ENCODE measurements around the gene ELMOD1. TPM values are rescaled to one million over a fixed set of nuclear protein-coding genes. Genes with fewer than 3 reads are reported as not detected.
"Not testable (repeated sequence)": the region's sequence is repeated elsewhere in the genome, so short reads cannot be mapped to it uniquely, and the experiment has no call there.

ELMOD1 gene
- total RNA-seq, 1 donor = under 0.01 TPM

- not testable (repeated sequence) for H3K27me3 ChIP-seq (ENCODE audit: insufficient read depth, low read length); H3K79me2 ChIP-seq (ENCODE audit: insufficient read depth, low read length); H3K36me3 ChIP-seq (ENCODE audit: insufficient read depth, low read length); H3K4me2 ChIP-seq (ENCODE audit: insufficient read depth, low read length); H3K4me1 ChIP-seq (ENCODE audit: insufficient read depth, low read length); H2AFZ ChIP-seq (ENCODE audit: low read length); H3K27ac ChIP-seq (ENCODE audit: low read depth, low read length); H3K9me3 ChIP-seq (ENCODE audit: low read depth, low read length); H3K4me3 ChIP-seq (ENCODE audit: insufficient read depth, low read length); DNase-seq (ENCODE audit: insufficient read length, low spot score, missing footprints); H4K20me1 ChIP-seq (ENCODE audit: insufficient read depth, low read length)
- TF ChIP-seq CTCF (IDR thresholded peaks at IDR 0.05; ENCODE audit: extremely low read depth, low read depth, low read length) = peak; percentile 74
Measured at GRCh38 chr11:107576497-107577345, 14.2 kb upstream of the ELMOD1 start.

GRCh38 chr11:107577346-107577711, 13.6 kb upstream of the ELMOD1 start:
- Histone ChIP-seq H3K27ac (ENCODE audit: low read depth, low read length) (no peak overlapping the region), H4K20me1 (ENCODE audit: insufficient read depth, low read length) (no peaks in the 10 kb centered on the region), H3K4me1 (ENCODE audit: insufficient read depth, low read length) (no peaks in the 10 kb centered on the region), H3K27me3 (ENCODE audit: insufficient read depth, low read length) (no peaks in the 10 kb centered on the region), H3K4me3 (ENCODE audit: insufficient read depth, low read length) (no peak overlapping the region), H3K4me2 (ENCODE audit: insufficient read depth, low read length) (no peak overlapping the region), H2AFZ (ENCODE audit: low read length) (no peak overlapping the region), H3K9me3 (ENCODE audit: low read depth, low read length) (no peaks in the 10 kb centered on the region), H3K79me2 (ENCODE audit: insufficient read depth, low read length) (no peaks in the 10 kb centered on the region), H3K36me3 (ENCODE audit: insufficient read depth, low read length) (no peaks in the 10 kb centered on the region)
- DNase-seq (ENCODE audit: insufficient read length, low spot score, missing footprints) = no peak
- TF ChIP-seq CTCF (IDR thresholded peaks at IDR 0.05; ENCODE audit: extremely low read depth, low read depth, low read length) = no peak

GRCh38 chr11:107579169-107579568, 11.8 kb upstream of the ELMOD1 start:
- H4K20me1 ChIP-seq (ENCODE audit: insufficient read depth, low read length); H2AFZ ChIP-seq (ENCODE audit: low read length); H3K27me3 ChIP-seq (ENCODE audit: insufficient read depth, low read length); H3K4me1 ChIP-seq (ENCODE audit: insufficient read depth, low read length); H3K27ac ChIP-seq (ENCODE audit: low read depth, low read length); H3K4me2 ChIP-seq (ENCODE audit: insufficient read depth, low read length); H3K9me3 ChIP-seq (ENCODE audit: low read depth, low read length); DNase-seq (ENCODE audit: insufficient read length, low spot score, missing footprints); H3K79me2 ChIP-seq (ENCODE audit: insufficient read depth, low read length); H3K36me3 ChIP-seq (ENCODE audit: insufficient read depth, low read length); H3K4me3 ChIP-seq (ENCODE audit: insufficient read depth, low read length): not testable (repeated sequence)

GRCh38 chr11:107581147-107581546, 9.8 kb upstream of the ELMOD1 start:
- Histone ChIP-seq H2AFZ (ENCODE audit: low read length) (no peak overlapping the region), H3K4me3 (ENCODE audit: insufficient read depth, low read length) (no peak overlapping the region), H3K9me3 (ENCODE audit: low read depth, low read length) (no peaks in the 10 kb centered on the region), H3K36me3 (ENCODE audit: insufficient read depth, low read length) (no peaks in the 10 kb centered on the region), H3K4me2 (ENCODE audit: insufficient read depth, low read length) (no peak overlapping the region), H4K20me1 (ENCODE audit: insufficient read depth, low read length) (no peaks in the 10 kb centered on the region), H3K27ac (ENCODE audit: low read depth, low read length) (no peak overlapping the region), H3K4me1 (ENCODE audit: insufficient read depth, low read length) (no peaks in the 10 kb centered on the region), H3K79me2 (ENCODE audit: insufficient read depth, low read length) (no peaks in the 10 kb centered on the region), H3K27me3 (ENCODE audit: insufficient read depth, low read length) (no peaks in the 10 kb centered on the region)
- no peak for DNase-seq (ENCODE audit: insufficient read length, low spot score, missing footprints)
- no peak for TF ChIP-seq CTCF (IDR thresholded peaks at IDR 0.05; ENCODE audit: extremely low read depth, low read depth, low read length)

All from osteoblast (primary cell).